Brain pericyte (primary cell): ENCODE data around the gene ATP6V0A4.
"Not testable (repeated sequence)": the region's sequence is repeated elsewhere in the genome, so short reads cannot be mapped to it uniquely, and the experiment has no call there.

Experiments
- DNase-seq: peaks from one replicate; pipeline ENCODE4 v3.0.0-alpha.2; 2012; ENCODE audit warnings: low read depth, low spot score

The ATP6V0A4 gene

GRCh38 chr7:138797715-138798320 is at the start of gene ATP6V0A4, which contains the start of gene TMEM213:
Gene ATP6V0A4 (minus strand): TSS chr7:138798196. CDS start chr7:138771247, 26,949 bp downstream.
Gene TMEM213 (plus strand): TSS chr7:138797994. CDS start chr7:138798105, 111 bp downstream.
- no peak for DNase-seq

DNA sequence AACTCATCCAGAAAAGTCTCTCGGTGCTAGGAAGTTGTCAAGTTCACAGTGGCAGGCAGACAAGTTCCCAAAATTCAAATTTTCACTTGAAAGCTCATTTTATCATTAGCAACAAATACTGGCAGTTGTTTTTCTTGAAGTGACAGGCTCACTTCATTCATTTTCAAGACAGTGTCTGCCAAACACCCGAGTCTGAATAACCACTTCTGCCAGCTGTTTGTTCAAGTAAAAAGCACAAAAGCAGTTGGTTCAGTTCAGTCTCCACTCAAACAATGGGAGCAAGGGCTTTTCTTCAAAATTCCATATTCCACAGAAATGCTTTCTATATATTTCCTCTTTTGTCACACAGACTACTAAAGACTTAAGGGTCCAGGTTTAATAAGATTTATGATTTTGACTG is 47.7 kb upstream of the ATP6V0A4 start:
- DNase-seq, result no peak

DNA sequence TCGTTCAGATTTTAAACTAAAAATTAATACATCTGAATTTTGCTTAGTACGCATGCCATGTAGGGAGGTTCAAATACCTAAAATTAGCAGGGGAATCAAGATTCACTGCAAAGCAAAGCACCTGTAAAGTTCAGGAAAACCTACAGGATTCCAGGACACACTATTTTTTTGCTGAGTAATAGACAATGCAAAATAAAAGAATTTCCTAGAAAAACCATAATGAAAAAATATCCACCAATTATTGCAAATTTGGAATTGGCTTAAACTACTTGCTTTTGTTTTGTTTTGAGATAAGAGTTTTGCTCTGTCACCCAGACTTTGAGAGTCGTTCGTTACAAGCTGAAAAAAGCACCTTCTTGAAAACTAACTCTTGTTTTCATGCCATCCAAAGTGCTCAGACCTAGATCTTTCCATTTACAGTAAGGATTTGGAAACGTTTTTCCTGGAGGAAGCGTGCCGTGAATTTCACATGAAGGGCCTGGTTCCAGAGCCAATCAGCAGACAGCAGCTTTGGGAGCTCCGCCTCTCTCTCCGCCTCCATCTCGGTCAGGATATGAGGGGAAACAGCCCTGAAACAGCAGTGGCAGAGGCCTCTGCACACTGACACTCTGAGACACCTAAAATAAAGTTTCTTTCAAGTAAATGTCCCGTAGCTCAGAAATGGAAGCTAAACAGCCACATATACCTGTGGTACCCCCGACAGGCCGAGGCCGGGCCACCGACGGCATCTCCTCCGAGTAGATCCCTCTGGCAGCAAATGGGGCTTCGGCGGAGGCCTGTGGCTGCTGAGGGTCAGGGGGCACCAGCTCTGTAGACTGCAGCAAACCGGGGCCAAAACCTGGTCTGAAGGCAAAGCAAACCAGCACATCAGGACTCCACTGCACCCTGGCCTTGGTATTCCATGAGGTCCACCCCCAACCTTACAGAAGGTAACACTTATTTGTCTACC is 45.9 kb upstream of the ATP6V0A4 start:
- no peak for DNase-seq

DNA sequence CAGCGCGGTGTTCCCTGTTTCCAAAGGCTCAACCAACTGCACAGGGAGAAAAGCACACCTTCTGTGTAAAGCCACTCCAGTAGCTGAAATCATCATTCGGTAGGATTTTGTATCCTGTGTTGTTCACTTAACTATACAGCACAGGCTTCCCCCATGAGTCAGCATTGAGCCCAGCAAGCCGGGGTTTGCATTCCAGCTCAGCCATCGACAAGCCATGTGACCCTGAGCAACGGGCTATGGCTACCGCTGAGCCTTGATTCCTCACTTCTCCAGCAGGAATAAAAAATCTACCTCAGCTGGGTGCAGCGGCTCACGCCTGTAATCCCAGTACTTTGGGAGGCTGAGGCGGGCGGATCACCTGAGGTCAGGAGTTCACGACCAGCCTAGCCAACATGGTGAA is 44.1 kb upstream of the ATP6V0A4 start:
- DNase-seq, result no peak

- DNase-seq, result no peak
Observed at GRCh38 chr7:138838166-138838565, 40.2 kb upstream of the ATP6V0A4 start.

GRCh38 chr7:138837627-138838026 is 39.6 kb upstream of the ATP6V0A4 start:
- no peak for DNase-seq

DNA sequence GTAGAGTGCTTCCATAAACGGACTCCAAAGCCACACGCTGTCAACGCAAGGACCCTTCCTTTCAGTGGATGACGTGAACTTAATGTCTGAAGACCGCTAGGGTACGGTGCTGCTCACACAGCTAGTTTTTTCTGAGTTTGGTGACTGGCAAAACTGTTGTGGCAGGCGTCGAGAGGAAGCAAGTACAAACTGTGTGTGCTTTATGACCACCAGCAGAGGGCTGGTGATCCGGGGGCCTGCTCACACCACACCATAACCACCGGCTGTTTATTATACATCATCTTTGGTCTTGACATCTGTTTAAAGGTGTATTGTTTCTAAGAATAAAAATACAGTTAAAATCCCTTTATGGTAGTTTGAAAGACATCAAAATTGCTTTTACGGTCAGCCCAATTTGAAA is 37.1 kb upstream of the ATP6V0A4 start:
- no peak for DNase-seq

DNA sequence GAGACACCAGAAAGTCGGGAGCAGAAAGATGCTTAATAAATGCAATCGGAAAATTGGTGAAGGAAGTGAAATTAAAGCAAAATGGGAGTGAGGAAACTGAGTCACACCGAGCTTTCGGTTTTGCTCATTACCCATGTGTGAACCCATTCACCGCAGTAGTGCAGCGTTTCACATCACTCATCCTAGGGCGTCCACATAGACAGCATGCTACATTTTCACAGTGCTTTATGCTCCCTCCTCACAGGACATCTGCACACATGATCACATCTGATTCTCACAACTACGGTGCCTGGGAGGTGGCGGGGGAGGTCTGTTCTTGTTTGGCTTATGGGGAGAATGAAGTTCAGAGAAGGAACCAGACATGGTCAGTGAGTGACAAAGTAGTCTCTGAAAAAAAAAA is 36.6 kb upstream of the ATP6V0A4 start:
- no peak for DNase-seq

- no peak for DNase-seq
Observed at GRCh38 chr7:138833596-138833995, 35.6 kb upstream of the ATP6V0A4 start.

- DNase-seq, result no peak
Observed at GRCh38 chr7:138832966-138833365, 35.0 kb upstream of the ATP6V0A4 start.

- no peak for DNase-seq
Observed at GRCh38 chr7:138829335-138829734, 31.3 kb upstream of the ATP6V0A4 start.

GRCh38 chr7:138828302-138828701 is 30.3 kb upstream of the ATP6V0A4 start:
- no peak for DNase-seq

- DNase-seq, result no peak
Observed at GRCh38 chr7:138825049-138825721, 27.2 kb upstream of the ATP6V0A4 start.

DNA sequence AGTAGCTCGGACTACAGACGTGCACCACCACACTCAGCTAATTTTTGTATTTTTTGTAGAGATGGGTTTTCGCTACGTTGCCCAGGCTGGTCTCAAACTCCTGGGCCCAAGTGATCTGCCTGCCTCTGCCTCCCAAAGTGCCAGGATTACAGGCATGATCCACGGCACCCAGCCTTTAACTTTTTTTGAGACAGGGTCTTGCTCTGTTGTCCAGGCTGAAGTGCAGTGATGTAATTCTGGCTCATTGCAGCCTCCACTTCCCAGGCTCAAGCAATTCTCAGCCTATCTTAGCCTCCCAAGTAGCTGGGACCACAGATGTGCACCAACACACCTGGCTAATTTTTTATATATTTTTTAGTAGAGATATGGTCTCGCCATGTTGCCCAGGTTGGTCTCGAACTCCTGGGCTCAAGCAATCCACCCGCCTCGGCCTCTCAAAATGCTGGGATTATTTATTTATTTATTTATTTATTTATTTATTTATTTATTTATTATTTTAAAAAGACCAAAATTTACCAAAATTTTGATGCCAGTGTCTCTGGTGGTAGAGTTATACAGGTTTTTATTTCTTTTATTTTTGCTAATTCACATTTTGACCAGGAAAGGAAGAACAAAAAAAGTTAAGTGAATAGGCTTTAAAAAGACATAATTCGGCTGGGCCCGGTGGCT is 25.0 kb upstream of the ATP6V0A4 start:
- no peak for DNase-seq

DNA sequence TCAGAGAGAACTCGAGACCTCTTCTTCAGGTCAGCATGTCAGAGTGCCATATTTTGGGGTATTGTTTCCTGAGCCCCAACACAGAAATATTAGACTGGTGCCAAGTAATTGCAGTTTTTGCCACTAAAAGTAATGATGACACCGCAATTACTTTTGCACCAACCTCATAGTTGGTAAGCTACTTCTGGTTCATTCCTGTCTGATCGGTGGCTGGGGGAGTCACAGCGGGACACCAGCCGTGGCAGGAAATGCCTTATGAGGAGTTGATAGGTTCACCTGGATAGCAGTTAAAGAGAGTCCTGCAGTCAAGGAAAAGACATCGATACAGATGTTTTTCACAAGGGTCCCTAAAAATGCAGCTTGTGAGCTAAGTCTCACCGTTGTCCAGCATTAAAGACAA is 23.9 kb upstream of the ATP6V0A4 start:
- DNase-seq, result no peak

DNA sequence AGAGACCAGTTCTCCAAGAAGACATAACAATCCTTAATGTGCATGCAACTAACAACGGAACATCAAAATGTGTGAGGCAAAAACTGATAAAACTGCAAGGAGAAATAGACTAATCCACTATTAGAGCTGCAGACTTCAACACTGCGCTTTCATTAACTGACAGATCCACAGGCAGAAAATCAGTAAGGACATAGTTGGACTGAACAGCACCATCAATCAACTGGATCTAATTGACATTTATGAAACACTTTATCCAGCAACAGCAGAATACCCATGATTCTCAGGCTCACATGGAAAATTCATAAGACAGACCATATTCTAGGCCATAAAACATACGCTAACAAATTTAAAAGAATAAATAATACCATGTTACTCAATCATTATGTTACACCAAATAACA is 21.6 kb upstream of the ATP6V0A4 start:
- DNase-seq, result no peak

DNA sequence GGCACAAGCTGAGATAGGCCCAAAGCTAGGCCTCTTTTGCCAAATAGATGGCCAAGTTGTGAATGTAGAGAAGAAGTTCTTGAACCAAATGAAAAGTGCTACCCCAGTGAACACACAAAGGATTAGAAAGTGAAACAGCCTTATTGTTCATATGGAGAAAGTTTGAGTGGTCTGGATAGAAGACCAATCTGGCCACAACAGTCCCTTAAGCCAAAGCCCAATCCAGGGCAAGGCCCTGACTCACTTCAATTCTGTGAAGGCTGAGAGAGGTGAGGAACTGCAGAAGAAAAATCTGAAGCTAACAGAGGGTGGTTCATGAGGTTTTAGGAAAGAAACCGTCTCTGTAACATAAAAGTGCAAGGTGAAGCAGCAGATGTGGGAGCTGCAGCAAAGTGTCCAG is 18.7 kb upstream of the ATP6V0A4 start:
- DNase-seq, result no peak

GRCh38 chr7:138814816-138815332 is 16.9 kb upstream of the ATP6V0A4 start:
- DNase-seq, result no peak

GRCh38 chr7:138813945-138814344 is 15.9 kb upstream of the ATP6V0A4 start:
- DNase-seq, result no peak

- DNase-seq, result not testable (repeated sequence)
Observed at GRCh38 chr7:138811327-138811726, 13.3 kb upstream of the ATP6V0A4 start.

GRCh38 chr7:138809346-138809745 is 11.3 kb upstream of the ATP6V0A4 start:
- DNase-seq, result no peak

- DNase-seq, result no peak
Observed at GRCh38 chr7:138804618-138805017, 6.6 kb upstream of the ATP6V0A4 start.
